Psoas muscle (tissue), 8 donors: ENCODE data around the gene ZC3H18. TPM values are rescaled to one million over a fixed set of nuclear protein-coding genes. Genes with fewer than 3 reads are reported as not detected.

Source experiments
- ATAC-seq, 4 donors: fragments of 200-7000 bp; cut with Tn5 transposase; one replicate each; pipeline ENCODE4 v1.9.1; 2020; ENCODE audit warnings: moderate library complexity in 3 of 4, mild to moderate bottlenecking in 2 of 4
- DNase-seq, 2 donors: peaks; one replicate each; pipeline ENCODE4 v3.0.0-alpha.2; 2020
- H3K27ac ChIP-seq: fragments of 200-600 bp; one replicate; pipeline ENCODE4 v1.8.0; 2022
- H3K27me3 ChIP-seq, 3 donors: fragments of 200-600 bp in 1 of 3; one replicate each; pipeline versions ENCODE4 v1.6.1 to v1.8.0; 2013 to 2022; ENCODE audit warnings: low read length in 2 of 3, mild to moderate bottlenecking in 2 of 3, moderate library complexity in 1 of 3; ENCODE audit not compliant: insufficient read depth in 3 of 3
- H3K36me3 ChIP-seq, 2 donors: fragments of 200-600 bp in 1 of 2; one replicate each; pipeline versions ENCODE4 v1.6.1 to v1.8.0; 2013 to 2022; ENCODE audit warnings: low read depth in 1 of 2, mild to moderate bottlenecking in 1 of 2, moderate library complexity in 1 of 2; ENCODE audit not compliant: insufficient read depth in 1 of 2
- H3K4me1 ChIP-seq: fragments of 200-600 bp; one replicate; pipeline ENCODE4 v1.8.0; 2022
- H3K4me3 ChIP-seq: fragments of 200-600 bp; one replicate; pipeline ENCODE4 v1.8.0; 2022; ENCODE audit warnings: mild to moderate bottlenecking
- H3K9me3 ChIP-seq: fragments of 200-600 bp; one replicate; pipeline ENCODE4 v1.8.0; 2022
- CTCF ChIP-seq: fragments of 200-600 bp; IDR thresholded peaks from one replicate; pipeline ENCODE4 v1.8.0; 2022; ENCODE audit warnings: antibody characterized with exemption
- WGBS, 3 donors: extraction: QIAGEN DNeasy Blood & Tissue Kit; methylation state at CpG; one replicate each; pipeline versions ENCODE4 v1.1.6 to v1.1.7; 2013; 5-methylcytosine and 5-hydroxymethylcytosine counted together
- intact Hi-C, 2 donors: fragments of 100-400 bp; cut with DNase I; formaldehyde crosslinking; loops; one replicate each; pipeline versions ENCODE4 v1.11.0 to v1.14.2; 2022
- polyA plus RNA-seq, 3 donors: library from polyadenylated mRNA; stranded (reverse); fragments of 200-250 nt; gene quantifications; one replicate each; pipeline ENCODE4 v1.2.3, GENCODE V29; 2013
- total RNA-seq, 4 donors: library from RNA; stranded (reverse); fragmentation: NEBNext Ultra II Directional in 2 of 4; extraction: Animal tissue kit (Norgen Biotek cat#: 25700) in 2 of 4; gene quantifications; one replicate each; pipeline versions ENCODE4 v1.2.1 to v1.2.4, GENCODE V29; 2021 to 2023
- donor health status: healthy with polysubstance abuse.
- donor health status: DM: no; HTN: no; CAD: no; lungs with moderate emphysema.
- donor health status: Bipolar disorder and iron deficiency.
- donor health status: healthy.
- donor health status: DM: yes; HTN: yes; CAD: no.
- donor health status: DM: no; HTN: no; CAD: no.
- donor health status: DM: no; HTN: no; CAD: no.
- donor health status: DM: yes; HTN: yes; CAD: no.

ZC3H18 gene
- total and polyA plus RNA-seq, 7 donors = 19.9 to 36.0 (median 28.5) TPM

GRCh38 chr16:88599092-88599733 lies 29.0 kb downstream of the ZC3H18 start:
- Histone ChIP-seq H3K27ac (peak overlapping the region; percentile 38), H3K36me3 (peaks cover 6 to 49% of the 10 kb centered on the region in 2 donors), H3K4me3 (no peak overlapping the region), H3K4me1 (no peaks in the 10 kb centered on the region), H3K27me3 (no peaks in the 10 kb centered on the region), H3K9me3 (no peaks in the 10 kb centered on the region)
- no peak for TF ChIP-seq CTCF
- intact Hi-C loops = no loop called here
- DNase-seq (peak; percentile 79 to 87), ATAC-seq (peak; percentile 23 to 71 (median 64))
- WGBS, 3 donors = 60 to 65% (median 65%) methylated on average over 14 of the region's 14 CpGs

- TF ChIP-seq CTCF = no peak
- Histone ChIP-seq H3K27ac (peak overlapping the region; percentile 11), H3K9me3 (no peaks in the 10 kb centered on the region), H3K4me3 (no peak overlapping the region), H3K36me3 (peaks cover 6 to 55% of the 10 kb centered on the region in 2 donors), H3K27me3 (no peaks in the 10 kb centered on the region), H3K4me1 (no peaks in the 10 kb centered on the region)
- intact Hi-C loops = no loop called here
- ATAC-seq (no peak), DNase-seq (no peak)
- WGBS, 3 donors = 71 to 76% (median 71%) methylated on average over 25 of the region's 25 CpGs
Measured at GRCh38 chr16:88599825-88600538, 29.8 kb downstream of the ZC3H18 start.

- no peak overlapping the region for H3K27ac ChIP-seq
- no peak for ATAC-seq
- 89 to 96% (median 90%) methylated on average over 6 of the region's 6 CpGs for whole genome bisulfite sequencing, 3 donors
Measured at GRCh38 chr16:88600539-88600896, 30.3 kb downstream of the ZC3H18 start.

GRCh38 chr16:88601313-88602036 lies 31.3 kb downstream of the ZC3H18 start:
- Histone ChIP-seq H3K36me3 (peaks cover 6 to 70% of the 10 kb centered on the region in 2 donors), H3K4me1 (no peaks in the 10 kb centered on the region), H3K27ac (no peak overlapping the region), H3K9me3 (no peaks in the 10 kb centered on the region), H3K4me3 (no peak overlapping the region), H3K27me3 (no peaks in the 10 kb centered on the region)
- intact Hi-C loops = no loop called here
- DNase-seq = no peak
- ATAC-seq = no peak
- no peak for TF ChIP-seq CTCF
- 90 to 95% (median 90%) methylated on average over 9 of the region's 9 CpGs for WGBS, 3 donors

More at GRCh38 chr16:88600539-88600896, 30.3 kb downstream of the ZC3H18 start:
- Histone ChIP-seq H3K4me1 (no peaks in the 10 kb centered on the region), H3K4me3 (no peak overlapping the region), H3K36me3 (peaks cover 6 to 60% of the 10 kb centered on the region in 2 donors), H3K9me3 (no peaks in the 10 kb centered on the region), H3K27me3 (no peaks in the 10 kb centered on the region)
- no peak for TF ChIP-seq CTCF
- intact Hi-C loops = no loop called here
- no peak for DNase-seq
